SK-N-SH treated with all-trans-retinoic acid at 6 μM for 48 hours (cell line): ENCODE data around the gene CSF3R.

Source experiments
- ATAC-seq: fragments of 200-7000 bp; cut with Tn5 transposase; 3 replicates; pipeline ENCODE4 v1.9.1; 2020; ENCODE audit warnings: mild to moderate bottlenecking, moderate library complexity
- ARNTL ChIP-seq: fragments of 450-650 bp; formaldehyde crosslinking; IDR thresholded peaks from 2 replicates; pipeline ENCODE4 v1.5.0; 2020; ENCODE audit warnings: low read depth, mild to moderate bottlenecking, moderate library complexity, borderline replicate concordance
- BACH2 ChIP-seq: fragments of 250-450 bp; sonication (Bioruptor Pico); IDR thresholded peaks from 2 replicates; pipeline ENCODE4 v1.9.0; 2021; ENCODE audit warnings: mild to moderate bottlenecking, borderline replicate concordance
- CSDC2 ChIP-seq: fragments of 250-450 bp; sonication (Bioruptor Pico); IDR thresholded peaks from 2 replicates; pipeline ENCODE4 v1.5.0; 2020; ENCODE audit warnings: mild to moderate bottlenecking, moderate library complexity
- CSRNP3 ChIP-seq: fragments of 250-450 bp; sonication (Bioruptor Pico); IDR thresholded peaks from 2 replicates; pipeline ENCODE4 v1.5.1; 2021; ENCODE audit warnings: mild to moderate bottlenecking, moderate library complexity
- ESRRG ChIP-seq: fragments of 250-450 bp; sonication (Bioruptor Pico); IDR thresholded peaks from 2 replicates; pipeline ENCODE4 v1.6.1; 2021; ENCODE audit warnings: mild to moderate bottlenecking
- GLIS3 ChIP-seq: fragments of 250-450 bp; sonication (Bioruptor Pico); IDR thresholded peaks from 2 replicates; pipeline ENCODE4 v1.5.0; 2020; ENCODE audit warnings: mild to moderate bottlenecking, moderate library complexity
- ISL1 ChIP-seq: fragments of 250-450 bp; sonication (Bioruptor Pico); IDR thresholded peaks from 2 replicates; pipeline ENCODE4 v2.1.2; 2022; ENCODE audit warnings: mild to moderate bottlenecking, moderate library complexity
- OSR1 ChIP-seq: fragments of 250-450 bp; sonication (Bioruptor Pico); IDR thresholded peaks from 2 replicates; pipeline ENCODE4 v1.8.0; 2022; ENCODE audit warnings: moderate library complexity, mild to moderate bottlenecking, inconsistent platforms
- POU6F1 ChIP-seq: fragments of 250-450 bp; sonication (Bioruptor Pico); IDR thresholded peaks from 2 replicates; pipeline ENCODE4 v1.8.0; 2021; ENCODE audit warnings: low read depth, mild to moderate bottlenecking, moderate library complexity, borderline replicate concordance
- PPARA ChIP-seq: fragments of 250-450 bp; sonication (Bioruptor Pico); IDR thresholded peaks from 2 replicates; pipeline ENCODE4 v1.5.0; 2020; ENCODE audit warnings: mild to moderate bottlenecking, borderline replicate concordance
- RARB ChIP-seq: fragments of 250-450 bp; sonication (Bioruptor Pico); IDR thresholded peaks from 2 replicates; pipeline ENCODE4 v1.8.0; 2021; ENCODE audit warnings: mild to moderate bottlenecking, moderate library complexity
- SNAI2 ChIP-seq: fragments of 250-450 bp; sonication (Bioruptor Pico); IDR thresholded peaks from 2 replicates; pipeline ENCODE4 v1.5.0; 2020; ENCODE audit warnings: mild to moderate bottlenecking, moderate library complexity
- TCF4 ChIP-seq: fragments of 250-450 bp; sonication (Bioruptor Pico); IDR thresholded peaks from 2 replicates; pipeline ENCODE4 v1.8.0; 2021; ENCODE audit warnings: mild to moderate bottlenecking, moderate library complexity, borderline replicate concordance
- TOX ChIP-seq: fragments of 250-450 bp; sonication (Bioruptor Pico); IDR thresholded peaks from 2 replicates; pipeline ENCODE4 v1.8.0; 2021; ENCODE audit warnings: mild to moderate bottlenecking, moderate library complexity, borderline replicate concordance
- TSHZ2 ChIP-seq: fragments of 250-450 bp; sonication (Bioruptor Pico); IDR thresholded peaks from 2 replicates; pipeline ENCODE4 v1.5.0; 2020; ENCODE audit warnings: mild to moderate bottlenecking, moderate library complexity
- ZC3H10 ChIP-seq: fragments of 250-450 bp; sonication (Bioruptor Pico); IDR thresholded peaks from 2 replicates; pipeline ENCODE4 v1.5.1; 2021; ENCODE audit warnings: mild to moderate bottlenecking, moderate library complexity
- ZFP3 ChIP-seq: fragments of 250-450 bp; sonication (Bioruptor Pico); IDR thresholded peaks from 2 replicates; pipeline ENCODE4 v1.5.0; 2020; ENCODE audit warnings: mild to moderate bottlenecking, moderate library complexity
- ZFP30 ChIP-seq: fragments of 450-650 bp; formaldehyde crosslinking; IDR thresholded peaks from 2 replicates; pipeline ENCODE4 v1.5.0; 2022; ENCODE audit warnings: mild to moderate bottlenecking, moderate library complexity
- ZNF565 ChIP-seq: fragments of 450-650 bp; formaldehyde crosslinking; conservative IDR thresholded peaks from 2 replicates; pipeline ENCODE4 v1.5.0; 2020; ENCODE audit warnings: low read depth, mild to moderate bottlenecking, moderate library complexity
- ZNF70 ChIP-seq: fragments of 450-650 bp; formaldehyde crosslinking; IDR thresholded peaks from 2 replicates; pipeline ENCODE4 v1.5.0; 2020; ENCODE audit warnings: mild to moderate bottlenecking, moderate library complexity
- ZNF8 ChIP-seq: fragments of 450-650 bp; formaldehyde crosslinking; IDR thresholded peaks from 2 replicates; pipeline ENCODE4 v1.5.0; 2020; ENCODE audit warnings: mild to moderate bottlenecking, moderate library complexity
- TF ChIP-seq, protein P1 (sequence below): fragments of 250-450 bp; sonication (Bioruptor Pico); IDR thresholded peaks from 2 replicates; pipeline ENCODE4 v1.8.0; 2020; ENCODE audit warnings: mild to moderate bottlenecking, moderate library complexity, borderline replicate concordance

CSF3R gene

DNA sequence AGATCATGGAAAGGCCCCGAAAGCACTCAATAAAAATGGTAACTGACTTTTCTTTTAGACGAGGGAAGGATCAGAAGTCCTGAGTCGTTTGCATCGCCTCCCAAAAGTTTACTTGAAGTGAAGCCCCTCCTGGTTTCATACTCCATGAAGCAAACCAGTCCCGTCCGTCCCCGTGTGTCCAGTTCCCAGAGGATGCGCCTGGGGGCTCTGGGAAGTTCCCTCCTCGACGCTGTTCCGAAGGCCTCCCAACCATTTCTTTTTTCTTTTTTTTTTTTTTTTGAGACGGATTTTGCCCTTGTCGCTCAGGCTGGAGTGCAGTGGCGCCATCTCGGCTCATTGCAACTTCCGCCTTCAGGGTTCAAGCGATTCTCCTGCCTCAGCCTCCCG is 31.8 kb downstream of the CSF3R start:
- TF ChIP-seq BACH2 (no peak), POU6F1 (CRISPR knock-in tag) (no peak), RARB (CRISPR knock-in tag) (no peak), ZNF70 (no peak), ESRRG (CRISPR knock-in tag) (no peak), PPARA (no peak), CSRNP3 (no peak), ZC3H10 (CRISPR knock-in tag) (no peak), TOX (no peak), ZNF8 (CRISPR knock-in tag) (no peak), TSHZ2 (CRISPR knock-in tag) (no peak), ZFP3 (no peak), ISL1 (CRISPR knock-in tag) (no peak), OSR1 (CRISPR knock-in tag) (no peak), CSDC2 (no peak), ZNF565 (CRISPR knock-in tag) (no peak), ZFP30 (CRISPR knock-in tag) (no peak), GLIS3 (CRISPR knock-in tag) (no peak), ARNTL (CRISPR knock-in tag) (no peak)
- ATAC-seq: no peak; the same call in 2 of the 3 replicates

DNA sequence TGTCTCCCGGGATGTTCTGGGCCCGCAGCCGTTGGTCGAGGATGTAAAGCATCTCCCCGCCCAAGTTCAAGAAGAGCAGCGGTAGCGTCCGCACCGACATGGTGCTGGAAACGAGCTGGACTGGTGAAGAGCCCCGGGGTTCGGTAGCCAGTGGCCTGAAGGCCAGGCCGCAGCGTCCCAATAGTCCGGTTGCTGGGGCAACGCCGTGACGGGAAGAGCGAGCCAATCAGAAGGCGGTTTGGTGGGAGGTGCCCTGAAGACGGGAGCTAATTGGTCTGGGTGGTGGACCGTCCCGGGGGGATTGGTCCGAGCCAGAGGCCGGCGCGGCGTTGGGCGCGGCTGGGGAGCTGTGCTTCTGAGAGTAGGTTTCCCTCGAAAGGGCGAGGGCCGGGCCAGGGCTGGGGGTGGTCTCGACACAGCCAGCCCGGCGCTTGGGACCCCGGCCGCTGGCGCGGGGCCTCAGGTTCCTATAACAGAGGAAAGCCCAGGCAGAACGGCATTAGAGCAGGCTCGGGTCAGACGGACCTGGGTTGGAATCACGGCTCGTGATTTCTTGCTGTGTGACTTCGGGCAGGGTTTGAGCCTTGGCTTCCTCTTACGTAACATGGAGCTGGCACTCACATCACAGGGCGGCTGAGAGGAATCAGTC is 32.3 kb downstream of the CSF3R start, which contains the start of gene OSCP1:
Gene OSCP1, minus strand, starts transcription at position 182 of the 649 bp plus-strand sequence. Its CDS starts 82 bp downstream, at position 100.
- peak; percentile 98 for ATAC-seq
- TF ChIP-seq ZC3H10 (CRISPR knock-in tag): no peak
- peak; percentile 24; the same call in 1 of the 2 replicates for TF ChIP-seq CSRNP3
- no peak for TF ChIP-seq BACH2
- no peak for TF ChIP-seq OSR1 (CRISPR knock-in tag)
- no peak for TF ChIP-seq ZNF70
- TF ChIP-seq ESRRG (CRISPR knock-in tag): no peak
- TF ChIP-seq TCF4 (CRISPR knock-in tag): no peak
- TF ChIP-seq ZFP30 (CRISPR knock-in tag): no peak
- no peak for TF ChIP-seq ZNF8 (CRISPR knock-in tag)
- peak; percentile 63; the same call in 1 of the 2 replicates for TF ChIP-seq GLIS3 (CRISPR knock-in tag)
- no peak; the same call in 1 of the 2 replicates for TF ChIP-seq SNAI2 (CRISPR knock-in tag)
- TF ChIP-seq, protein P1, sequence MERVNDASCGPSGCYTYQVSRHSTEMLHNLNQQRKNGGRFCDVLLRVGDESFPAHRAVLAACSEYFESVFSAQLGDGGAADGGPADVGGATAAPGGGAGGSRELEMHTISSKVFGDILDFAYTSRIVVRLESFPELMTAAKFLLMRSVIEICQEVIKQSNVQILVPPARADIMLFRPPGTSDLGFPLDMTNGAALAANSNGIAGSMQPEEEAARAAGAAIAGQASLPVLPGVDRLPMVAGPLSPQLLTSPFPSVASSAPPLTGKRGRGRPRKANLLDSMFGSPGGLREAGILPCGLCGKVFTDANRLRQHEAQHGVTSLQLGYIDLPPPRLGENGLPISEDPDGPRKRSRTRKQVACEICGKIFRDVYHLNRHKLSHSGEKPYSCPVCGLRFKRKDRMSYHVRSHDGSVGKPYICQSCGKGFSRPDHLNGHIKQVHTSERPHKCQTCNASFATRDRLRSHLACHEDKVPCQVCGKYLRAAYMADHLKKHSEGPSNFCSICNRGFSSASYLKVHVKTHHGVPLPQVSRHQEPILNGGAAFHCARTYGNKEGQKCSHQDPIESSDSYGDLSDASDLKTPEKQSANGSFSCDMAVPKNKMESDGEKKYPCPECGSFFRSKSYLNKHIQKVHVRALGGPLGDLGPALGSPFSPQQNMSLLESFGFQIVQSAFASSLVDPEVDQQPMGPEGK (CRISPR knock-in tag): no peak
- TF ChIP-seq POU6F1 (CRISPR knock-in tag): no peak
- 0 out of 2 replicates have a peak, but pooled peaks have one; percentile 44 for TF ChIP-seq ZFP3
- no peak for TF ChIP-seq ZNF565 (CRISPR knock-in tag)
- no peak; the same call in 1 of the 2 replicates for TF ChIP-seq RARB (CRISPR knock-in tag)
- TF ChIP-seq TSHZ2 (CRISPR knock-in tag): no peak; the same call in 1 of the 2 replicates
- peak; percentile 72; the same call in 1 of the 2 replicates for TF ChIP-seq CSDC2
- no peak for TF ChIP-seq ARNTL (CRISPR knock-in tag)
- no peak for TF ChIP-seq TOX
